HG02623 (cell line): ENCODE measurements around the gene CEP72.
"Not testable (repeated sequence)": the region's sequence is repeated elsewhere in the genome, so short reads cannot be mapped to it uniquely, and the experiment has no call there.

Experiments used
- ATAC-seq: cut with Tn5 transposase; IDR thresholded peaks from one replicate; pipeline ENCODE4 v1.9.1; 2021; ENCODE audit warnings: moderate library complexity; ENCODE audit not compliant: unreplicated experiment

The CEP72 gene

GRCh38 chr5:580436-580835 lies 31.7 kb upstream of the CEP72 start:
- ATAC-seq = no peak

GRCh38 chr5:581266-581665 lies 30.9 kb upstream of the CEP72 start:
- ATAC-seq = no peak

GRCh38 chr5:581941-582340 lies 30.2 kb upstream of the CEP72 start:
- no peak for ATAC-seq

- not testable (repeated sequence) for ATAC-seq
Measured at GRCh38 chr5:582445-582844, 29.7 kb upstream of the CEP72 start.

GRCh38 chr5:582936-583635 lies 29.1 kb upstream of the CEP72 start:
- no peak for ATAC-seq

GRCh38 chr5:583645-584044 lies 28.5 kb upstream of the CEP72 start:
- no peak for ATAC-seq

- ATAC-seq = no peak
Measured at GRCh38 chr5:584216-584615, 27.9 kb upstream of the CEP72 start.

GRCh38 chr5:584846-585245 lies 27.3 kb upstream of the CEP72 start:
- no peak for ATAC-seq

GRCh38 chr5:585556-585955 lies 26.6 kb upstream of the CEP72 start:
- ATAC-seq = no peak

- ATAC-seq = no peak
Measured at GRCh38 chr5:585962-586628, 26.0 kb upstream of the CEP72 start.

- ATAC-seq = no peak
Measured at GRCh38 chr5:586751-587285, 25.3 kb upstream of the CEP72 start.

GRCh38 chr5:587403-587802 lies 24.7 kb upstream of the CEP72 start:
- ATAC-seq = no peak

GRCh38 chr5:588406-588995 lies 23.6 kb upstream of the CEP72 start:
- no peak for ATAC-seq

- no peak for ATAC-seq
Measured at GRCh38 chr5:589173-589572, 23.0 kb upstream of the CEP72 start.

GRCh38 chr5:589588-589987 lies 22.6 kb upstream of the CEP72 start:
- ATAC-seq = no peak

- no peak for ATAC-seq
Measured at GRCh38 chr5:590346-590745, 21.8 kb upstream of the CEP72 start.

- ATAC-seq = no peak
Measured at GRCh38 chr5:591746-592145, 20.4 kb upstream of the CEP72 start.

- ATAC-seq = no peak
Measured at GRCh38 chr5:592158-592557, 20.0 kb upstream of the CEP72 start.

- no peak for ATAC-seq
Measured at GRCh38 chr5:593511-593910, 18.6 kb upstream of the CEP72 start.

- ATAC-seq = no peak
Measured at GRCh38 chr5:594226-594860, 17.8 kb upstream of the CEP72 start.

- ATAC-seq = no peak
Measured at GRCh38 chr5:595285-595875, 16.8 kb upstream of the CEP72 start.
